GM21717 (cell line): ENCODE data around the gene PCIF1.

Experiments used
- ATAC-seq: cut with Tn5 transposase; IDR thresholded peaks from one replicate; pipeline ENCODE4 v1.9.1; 2021; ENCODE audit warnings: mild to moderate bottlenecking, moderate library complexity; ENCODE audit not compliant: unreplicated experiment

The PCIF1 gene

DNA sequence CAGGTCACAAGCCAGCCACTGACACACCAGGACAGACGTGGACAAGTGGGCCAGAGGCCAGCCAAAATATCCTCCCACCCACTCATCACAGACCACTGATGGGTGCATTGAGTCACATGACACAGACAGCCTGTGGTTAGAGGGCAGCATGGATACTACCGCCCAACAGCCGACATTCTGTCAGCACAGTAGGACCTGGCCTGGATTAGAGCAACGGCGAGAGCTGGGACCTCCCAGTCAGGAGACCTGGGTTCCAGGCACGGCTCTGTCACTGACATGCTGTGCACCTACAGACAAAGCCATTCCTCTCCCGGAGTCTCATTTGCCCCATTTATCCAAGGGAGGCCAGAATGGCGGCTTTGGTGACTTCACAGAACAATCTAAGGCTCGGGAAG, 29.5 kb downstream of the PCIF1 start:
- ATAC-seq = no peak

DNA sequence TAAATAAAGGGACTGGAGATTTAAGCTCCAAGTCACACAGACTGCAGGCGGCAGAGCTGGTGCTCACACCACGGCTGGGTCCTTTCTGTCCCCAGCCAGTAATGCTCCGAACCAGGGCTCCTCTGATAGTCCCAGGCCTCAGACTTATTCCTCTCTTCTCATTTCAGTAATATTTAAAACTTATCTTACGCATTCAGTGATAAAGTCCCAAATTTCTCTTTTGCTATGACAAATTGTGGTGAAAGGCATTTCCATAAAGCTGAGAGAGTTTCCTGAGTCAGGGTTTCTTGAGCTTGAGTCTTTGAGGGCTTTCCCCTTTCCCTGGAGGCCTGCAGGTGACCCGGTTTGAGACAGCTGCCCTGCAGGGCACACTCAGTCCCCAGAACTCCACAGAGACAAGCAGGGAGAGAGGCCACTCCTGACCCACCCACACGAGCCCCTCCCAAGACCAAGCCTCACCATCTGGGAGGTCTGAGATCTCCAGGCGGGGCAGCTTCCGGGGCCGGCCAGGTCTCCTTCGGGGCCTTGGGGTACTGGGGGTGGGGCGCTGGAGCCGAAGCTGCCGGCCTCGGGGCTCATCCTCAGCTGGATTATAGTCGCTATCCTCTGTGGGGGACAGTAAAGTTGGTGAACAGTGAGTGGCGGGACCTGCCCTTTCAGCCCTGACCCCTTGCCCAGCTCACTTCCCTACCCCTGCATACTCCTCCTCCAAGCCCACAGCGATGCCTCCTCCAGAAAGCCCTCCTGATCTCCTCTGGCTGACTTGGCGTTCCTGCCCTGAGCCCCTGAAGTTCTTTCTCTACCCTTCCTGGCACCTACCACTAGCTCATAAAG, 30.9 kb downstream of the PCIF1 start:
- ATAC-seq = no peak

DNA sequence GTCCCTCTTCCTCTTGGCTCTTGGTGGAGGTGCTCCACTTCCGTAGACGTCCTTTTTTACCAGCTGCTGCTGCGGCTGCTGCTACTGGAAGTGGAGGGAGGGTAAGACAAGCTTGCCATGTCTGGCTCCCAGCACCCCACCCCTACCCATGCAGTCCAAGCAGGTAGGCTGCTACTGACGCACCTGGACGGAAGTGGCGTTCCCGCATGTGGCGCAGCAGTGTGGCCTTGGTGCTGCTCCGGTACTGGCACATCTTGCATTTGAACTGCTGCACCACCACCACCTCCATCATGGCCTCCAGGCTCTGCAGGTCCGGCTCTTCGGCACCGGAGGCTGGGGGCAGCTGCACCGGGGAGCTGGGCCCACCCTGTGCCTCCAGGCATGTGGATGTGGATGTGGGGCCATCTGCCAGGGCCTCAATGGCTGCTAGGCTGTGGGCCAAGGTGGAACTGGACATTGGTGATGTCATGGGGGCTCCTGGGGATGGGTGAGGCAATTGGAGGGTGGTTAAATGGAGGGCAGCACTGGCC, 33.1 kb downstream of the PCIF1 start:
- no peak for ATAC-seq

DNA sequence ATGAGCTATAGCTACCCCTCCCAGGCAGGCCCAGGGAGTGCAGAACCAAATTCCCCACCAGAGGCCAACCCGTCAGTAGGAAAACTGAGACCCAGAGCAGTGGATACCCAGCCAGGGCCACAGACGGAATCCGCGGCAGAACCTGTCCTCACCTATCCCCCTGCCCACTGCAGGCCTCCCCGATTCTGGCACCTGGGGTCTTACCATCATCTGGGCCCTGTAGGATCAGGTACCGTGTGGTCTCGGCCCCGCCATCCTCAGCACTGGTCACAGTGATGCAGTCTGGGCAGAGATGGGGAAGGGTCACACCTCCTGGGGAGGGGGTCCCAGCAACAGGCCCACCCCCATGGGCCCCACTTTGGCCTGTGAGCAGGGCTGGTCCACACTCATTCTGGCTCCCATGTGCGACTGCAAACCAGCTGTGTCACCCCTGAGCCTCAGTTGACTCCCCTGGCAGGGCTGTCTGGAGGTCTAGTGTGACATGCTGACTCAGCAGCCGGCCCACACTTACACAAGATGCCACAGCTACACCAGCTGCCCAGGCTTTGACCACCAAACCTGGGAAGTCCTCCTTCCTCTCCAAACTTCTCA, 33.7 kb downstream of the PCIF1 start:
- no peak for ATAC-seq

DNA sequence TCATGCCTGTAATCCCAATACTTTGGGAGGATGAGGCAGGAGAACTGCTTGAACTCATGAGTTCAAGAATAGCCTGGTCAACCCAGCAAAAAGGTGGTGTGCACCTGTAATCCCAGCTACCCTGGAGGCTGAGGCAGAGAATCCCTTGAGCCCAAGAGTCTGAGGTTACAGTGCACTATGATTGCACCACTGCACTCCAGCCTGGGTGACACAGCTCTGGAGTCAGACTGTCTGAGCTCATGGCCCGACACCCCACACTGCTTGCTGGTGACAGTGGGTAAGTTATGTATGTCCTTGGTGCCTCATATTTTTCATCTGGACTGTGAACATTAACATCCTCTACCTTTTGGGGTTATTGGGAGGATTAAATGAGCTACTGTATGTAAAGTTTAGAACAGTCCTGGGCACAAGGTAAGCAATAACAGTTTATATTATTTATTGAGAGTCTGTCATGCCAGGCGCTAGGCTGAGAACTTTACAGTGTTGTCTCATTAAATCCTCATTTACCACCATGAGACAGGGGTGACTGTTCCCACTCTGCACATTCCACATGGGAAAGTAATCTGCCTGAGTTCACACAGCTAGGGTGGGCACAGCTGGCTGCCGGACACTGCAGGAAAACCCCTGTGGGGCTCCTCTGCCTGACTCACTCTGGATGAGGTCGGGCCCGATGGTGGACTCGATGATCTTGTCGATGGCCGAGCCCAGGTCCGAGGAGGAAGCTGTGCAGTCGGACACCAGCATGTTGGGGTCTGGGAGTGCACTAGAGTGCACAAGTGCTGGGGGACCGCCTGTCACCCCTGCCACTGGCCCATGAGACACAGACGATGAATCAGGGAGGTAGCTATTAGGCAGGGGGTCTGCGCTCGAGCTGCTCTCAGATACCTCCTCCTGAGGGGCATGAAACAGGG, 34.6 kb downstream of the PCIF1 start:
- ATAC-seq = no peak

DNA sequence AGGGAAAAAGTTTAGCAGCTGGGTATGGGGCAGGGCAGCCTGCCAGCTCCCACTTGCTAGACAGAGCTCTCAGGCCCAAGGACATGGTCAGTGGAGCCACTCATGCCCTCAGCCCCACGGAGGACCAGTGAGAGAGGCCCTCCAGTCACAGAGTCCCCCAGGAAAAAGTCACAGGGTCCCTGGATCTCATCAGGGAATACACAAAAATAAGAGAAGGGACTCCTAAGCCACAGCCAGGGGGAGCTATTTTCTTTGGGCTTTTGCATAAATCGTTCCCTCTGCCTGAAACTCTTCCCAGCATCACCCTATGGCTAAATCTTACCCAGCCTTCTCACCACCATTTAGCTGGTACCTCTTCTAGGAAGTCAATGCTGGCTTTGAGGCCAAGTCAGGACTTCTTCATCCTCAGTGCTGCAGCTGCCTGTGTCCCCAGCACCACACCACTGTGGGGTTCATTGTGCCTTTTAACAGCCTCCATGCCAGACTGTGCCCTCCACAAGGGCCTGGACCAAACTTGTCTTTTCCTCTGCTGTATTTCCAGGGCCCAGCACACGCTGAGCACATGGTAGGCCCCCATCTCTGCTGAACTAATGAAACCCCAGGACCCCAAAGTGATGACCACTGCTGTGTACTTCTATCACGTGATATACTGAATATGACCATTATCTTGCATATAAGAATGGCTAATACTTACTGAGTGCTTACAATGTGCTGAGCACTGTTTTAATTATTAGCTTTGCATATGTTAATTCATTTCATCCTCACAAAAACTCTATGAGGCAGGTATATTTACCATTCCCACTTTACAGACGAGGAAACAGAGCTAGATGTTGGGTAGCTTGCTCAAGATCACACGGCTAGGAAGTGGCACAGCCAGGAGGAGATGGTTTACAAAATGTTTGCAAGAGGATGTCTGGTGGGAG, 35.5 kb downstream of the PCIF1 start:
- no peak for ATAC-seq

DNA sequence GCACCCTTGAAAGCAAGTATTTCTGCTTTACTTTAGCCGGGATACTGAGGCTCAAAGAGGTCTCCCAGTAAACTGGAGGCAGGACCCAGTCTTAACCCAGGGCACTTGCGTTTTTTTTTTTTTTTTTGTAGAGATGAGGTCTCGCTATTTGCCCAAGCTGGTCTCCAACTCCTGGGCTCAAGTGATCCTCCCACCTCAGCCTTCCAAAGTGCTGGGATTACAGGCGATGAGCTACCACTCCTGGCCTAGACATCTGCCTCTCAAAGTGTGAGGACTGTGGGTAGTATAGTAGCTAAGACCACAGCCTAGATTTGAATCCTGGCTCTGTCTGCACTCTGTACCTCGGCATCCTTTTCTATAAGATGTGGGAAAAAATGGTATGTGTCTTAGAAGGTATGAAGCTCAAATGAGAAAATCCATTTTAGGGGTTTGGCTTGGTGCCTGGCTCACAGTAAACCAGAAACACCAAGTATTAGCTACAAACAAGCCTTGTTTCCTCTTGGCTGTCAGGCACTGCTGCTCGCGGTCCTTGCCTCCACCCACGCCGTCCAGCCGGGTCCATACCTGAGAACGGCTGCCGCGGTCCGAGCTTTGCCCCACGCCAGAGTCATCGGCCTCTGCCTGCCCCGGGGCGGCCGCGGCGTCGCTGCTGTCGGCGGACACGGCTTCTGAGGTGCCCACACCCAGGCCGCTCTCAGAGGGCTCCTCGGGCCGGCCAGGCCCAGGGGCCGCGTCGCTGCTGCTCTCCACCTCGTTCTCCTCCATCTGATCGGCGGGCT, 36.4 kb downstream of the PCIF1 start:
- ATAC-seq = peak; percentile 2

DNA sequence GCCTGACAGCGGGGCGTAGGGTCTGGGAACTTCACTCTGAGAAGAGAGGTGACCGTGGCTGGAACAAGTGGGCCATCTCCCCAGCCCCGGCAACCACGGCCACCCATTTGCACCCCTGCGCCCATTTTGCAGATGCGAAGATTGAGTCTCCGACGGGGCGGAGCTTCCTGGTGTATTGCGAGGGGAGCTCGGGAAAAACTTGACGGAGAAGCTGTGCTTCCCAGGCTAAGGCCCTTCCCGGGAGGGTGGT, 36.9 kb downstream of the PCIF1 start:
- peak; percentile 19 for ATAC-seq

DNA sequence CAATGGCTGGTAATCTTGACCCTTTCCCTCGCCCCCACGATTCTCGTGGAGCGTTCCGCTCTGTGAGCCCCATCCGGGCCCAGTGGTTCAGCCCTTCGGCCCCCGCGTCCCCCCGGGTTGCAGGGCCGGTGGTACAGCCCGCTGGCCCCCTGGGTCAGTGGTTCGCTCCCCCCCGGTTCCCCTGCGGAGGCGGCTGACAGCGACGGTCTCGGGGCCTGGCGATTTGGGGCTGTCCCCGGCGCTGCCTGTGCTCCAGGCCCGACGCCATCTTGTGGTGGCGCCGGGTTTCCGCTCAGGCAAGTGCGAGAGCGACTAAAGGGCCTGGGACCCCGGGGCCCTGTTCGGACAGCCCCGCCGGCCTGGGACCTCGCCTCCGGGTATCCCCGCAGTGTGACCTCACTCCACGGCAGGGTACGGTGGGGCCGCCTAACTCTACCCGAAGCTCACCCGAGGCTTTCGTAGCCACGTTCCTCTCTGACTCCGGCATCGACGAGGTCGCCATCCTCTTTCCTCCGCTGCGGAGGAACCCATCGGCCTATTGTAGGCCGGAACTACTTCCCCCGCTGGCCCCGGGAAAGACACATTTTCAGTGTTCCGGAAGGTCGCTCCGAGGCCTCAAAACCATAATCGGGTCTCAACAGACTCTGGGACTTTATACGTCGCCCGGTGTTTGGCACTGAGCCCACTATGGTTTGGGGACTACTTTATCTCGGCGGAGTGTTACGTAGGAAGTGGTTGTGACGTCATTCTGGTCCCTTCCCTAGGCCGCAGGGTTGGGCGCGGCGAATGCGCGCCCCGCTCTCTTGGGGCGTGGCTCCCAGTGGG, 37.4 kb downstream of the PCIF1 start, which contains the start of gene ZNF335:
ZNF335 (minus strand) TSS at position 529 of the 825 bp plus-strand sequence. CDS start 793 bp downstream, outside the sequence.
- peak; percentile 56 for ATAC-seq

DNA sequence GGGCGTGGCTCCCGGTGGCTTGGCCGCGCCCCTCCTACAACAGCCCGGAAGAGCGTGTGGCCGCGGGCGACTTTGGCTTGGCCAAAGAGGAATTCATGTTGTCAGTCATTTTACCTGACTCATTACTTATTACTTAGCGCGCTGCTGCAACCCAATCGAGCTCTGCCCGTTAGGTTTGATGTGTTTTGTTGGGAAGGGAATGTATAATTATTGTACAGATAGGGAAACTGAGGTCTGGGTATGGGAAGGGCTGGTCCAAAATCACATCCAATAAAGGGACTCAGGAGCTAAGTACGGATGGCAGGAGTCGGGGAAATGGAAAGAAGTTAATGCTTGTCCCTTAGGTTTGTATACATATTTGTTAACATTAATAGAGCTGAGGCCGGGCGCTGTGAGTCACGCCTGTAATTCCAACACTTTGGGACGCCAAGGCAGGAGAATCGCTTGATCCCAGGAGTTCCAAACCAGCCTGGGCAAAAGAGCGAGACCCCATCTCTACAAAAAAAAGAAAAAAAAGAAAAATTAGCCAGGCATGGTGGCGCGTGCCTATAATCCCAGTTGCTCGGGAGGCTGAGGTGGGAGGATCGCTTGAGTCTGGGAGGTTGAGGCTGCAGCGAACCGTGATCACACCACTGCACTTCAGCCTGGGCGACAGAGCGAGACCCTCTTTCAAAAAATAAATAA, 38.2 kb downstream of the PCIF1 start:
- ATAC-seq = no peak

DNA sequence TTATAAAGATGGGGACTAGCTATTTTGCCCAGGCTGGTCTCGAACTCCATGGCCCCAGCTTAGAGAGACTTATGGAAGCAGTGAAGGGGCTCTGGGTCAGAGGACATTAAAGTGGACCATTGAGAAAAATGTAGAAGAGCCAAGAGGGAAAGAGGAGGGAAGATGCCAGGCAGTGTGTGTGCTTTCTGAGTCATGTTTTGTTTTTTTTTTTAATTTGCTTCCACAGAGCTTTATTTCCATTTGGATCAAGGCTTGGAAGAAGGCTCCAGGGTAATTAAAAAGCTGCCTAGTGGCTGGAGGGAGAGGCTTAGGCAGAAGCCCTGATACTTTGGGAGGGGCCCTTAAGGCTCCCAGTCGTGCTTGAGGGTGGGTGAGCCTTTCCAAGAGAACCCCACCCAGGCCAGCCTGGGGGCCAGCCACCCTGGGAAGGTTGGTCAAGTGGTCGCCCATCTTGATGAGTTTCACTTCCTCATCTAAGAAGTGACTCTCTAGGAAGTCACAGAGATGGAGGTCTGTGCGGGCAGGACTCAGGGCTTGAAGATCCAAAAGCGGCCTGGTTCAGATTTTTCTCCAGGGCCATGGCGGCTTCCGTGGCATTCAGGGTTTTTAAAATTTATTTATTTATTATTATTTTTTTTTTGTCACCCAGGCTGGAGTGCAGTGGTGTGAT, 40.5 kb downstream of the PCIF1 start:
- no peak for ATAC-seq

DNA sequence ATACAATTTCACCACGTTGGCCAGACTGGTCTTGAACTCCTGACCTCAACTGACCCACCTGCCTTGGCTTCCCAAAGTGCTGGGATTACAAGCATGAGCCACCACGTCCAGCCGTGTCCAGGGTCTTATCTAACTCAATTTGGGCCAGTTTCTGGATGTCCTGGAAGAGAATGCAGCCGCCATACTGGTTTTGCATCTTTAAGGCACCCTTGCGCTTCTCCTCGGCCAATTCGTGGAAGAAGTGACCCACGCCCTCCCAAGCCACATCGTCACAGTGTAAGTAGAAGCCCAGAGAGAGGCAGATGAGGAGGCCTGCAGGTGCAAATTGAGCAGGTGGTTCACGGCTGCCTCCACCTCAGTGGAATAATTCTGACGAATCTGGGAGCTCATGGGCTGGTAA, 41.2 kb downstream of the PCIF1 start:
- no peak for ATAC-seq

DNA sequence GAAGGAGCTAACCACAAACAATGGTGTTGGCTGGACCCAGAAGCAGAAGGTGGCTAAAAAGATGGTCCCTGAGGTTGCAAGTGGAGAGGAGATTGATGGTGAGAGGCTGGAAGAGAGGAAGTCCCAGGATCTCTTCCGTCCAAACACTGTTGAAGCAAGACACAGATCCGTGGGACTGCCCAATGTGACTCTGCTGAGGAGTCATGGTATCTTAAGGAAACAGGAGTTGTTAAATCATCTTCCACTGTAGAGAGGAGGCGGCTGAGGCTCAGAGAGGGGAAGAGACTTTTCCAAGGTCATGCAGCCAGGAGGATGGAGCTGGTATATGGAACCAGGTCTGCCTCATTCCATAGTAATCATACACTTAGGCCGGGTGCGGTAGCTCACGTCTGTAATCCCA, 41.6 kb downstream of the PCIF1 start:
- no peak for ATAC-seq

DNA sequence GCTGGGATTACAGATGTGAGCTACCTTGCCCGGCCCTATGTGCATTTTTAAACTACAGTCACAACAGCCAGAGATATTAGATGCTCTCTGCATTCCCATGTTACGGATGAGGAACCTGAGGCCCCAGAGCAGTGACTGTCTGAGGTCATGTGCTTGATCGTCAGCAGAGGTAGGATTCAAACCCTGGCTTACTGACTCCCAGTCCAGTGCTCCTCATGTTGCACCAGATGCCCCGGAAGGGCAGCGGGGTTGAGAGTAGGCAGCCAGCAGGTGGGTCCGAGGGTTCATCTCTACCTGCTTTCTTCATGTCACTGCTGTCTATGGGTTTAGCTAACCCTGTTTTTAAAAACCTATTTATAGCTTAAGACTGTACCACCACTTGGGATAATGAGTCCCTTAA, 46.8 kb downstream of the PCIF1 start:
- ATAC-seq = no peak

DNA sequence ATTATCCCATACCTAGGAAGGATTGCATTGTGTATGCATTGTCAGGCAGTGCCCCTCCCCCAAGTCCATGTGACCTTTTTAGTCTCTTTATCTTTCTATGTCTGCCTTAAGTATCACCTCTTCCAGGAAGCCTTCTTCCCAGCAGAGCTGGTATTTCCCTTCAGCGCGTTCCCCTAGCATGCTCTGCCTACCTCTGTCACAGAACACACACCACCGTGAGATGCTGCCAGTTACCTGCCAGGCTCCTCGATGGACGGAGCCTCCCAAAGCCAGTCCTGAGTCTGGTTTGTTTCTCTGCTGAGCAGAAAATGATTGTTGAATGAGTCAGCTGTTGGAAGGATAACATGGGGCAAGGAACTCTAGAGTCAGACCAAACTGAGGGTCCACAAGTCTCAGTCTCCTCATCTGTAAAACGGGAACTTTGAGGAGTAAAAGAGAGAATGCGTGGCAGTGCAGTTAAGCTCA, 48.8 kb downstream of the PCIF1 start:
- ATAC-seq = no peak

DNA sequence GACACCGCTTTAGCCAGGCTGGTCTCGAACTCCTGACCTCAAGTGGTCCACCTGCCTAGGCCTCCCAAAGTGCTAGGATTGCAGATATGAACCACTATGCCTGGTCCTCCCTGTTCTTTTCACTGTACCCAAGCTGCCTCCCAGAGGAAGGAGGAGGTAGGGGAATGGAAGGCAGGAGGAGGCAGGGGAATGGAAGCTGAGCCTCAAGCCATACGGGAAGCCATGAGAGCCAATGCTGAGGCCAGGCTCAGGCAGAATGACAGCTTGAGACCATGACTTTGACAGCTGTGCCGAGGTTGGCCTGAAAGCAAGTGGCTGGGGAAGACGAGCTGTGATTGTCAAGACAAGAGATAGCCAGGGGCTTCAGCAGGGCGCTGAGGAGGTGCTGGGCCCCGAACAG, 51.1 kb downstream of the PCIF1 start:
- no peak for ATAC-seq

DNA sequence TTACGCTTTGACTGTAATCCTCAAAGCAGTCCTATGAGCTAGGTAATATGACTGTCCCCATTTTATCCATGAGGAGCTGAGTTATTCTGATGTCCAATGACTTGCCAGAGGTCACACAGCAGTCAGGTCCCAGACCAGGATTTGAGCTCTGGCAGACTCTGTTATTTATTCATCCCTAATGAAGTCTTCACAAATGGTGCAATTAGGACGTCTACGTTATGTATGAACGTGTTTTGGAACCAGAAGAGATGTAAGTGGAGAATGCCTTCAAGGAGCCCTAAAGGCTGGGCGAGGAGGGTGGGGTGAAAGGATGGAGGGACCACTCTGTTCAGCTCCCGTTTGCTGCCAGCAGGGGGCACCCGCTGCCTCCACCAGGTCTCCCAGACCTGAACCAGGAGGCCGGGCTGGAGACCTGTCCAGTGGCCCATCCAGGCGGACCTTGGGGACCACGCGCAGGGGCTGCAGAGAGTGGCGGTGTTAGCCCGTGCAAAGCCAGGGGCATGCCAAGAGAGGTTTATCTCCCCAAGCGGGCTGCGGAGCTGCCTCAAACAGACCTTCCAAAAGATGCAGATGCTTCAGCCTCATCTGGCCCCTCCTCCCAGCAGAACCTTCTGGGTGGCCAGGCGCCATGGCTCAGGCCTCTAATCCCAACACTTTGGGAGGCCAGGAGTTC, 52.8 kb downstream of the PCIF1 start:
- ATAC-seq = no peak
